Panc1 (cell line): ENCODE results near the gene FAS. TPM values are rescaled to one million over a fixed set of nuclear protein-coding genes. Genes with fewer than 3 reads are reported as not detected.

Source experiments
- ATAC-seq: fragments of 200-7000 bp; cut with Tn5 transposase; 2 replicates; pipeline ENCODE4 v1.9.1; 2020; ENCODE audit warnings: mild to moderate bottlenecking, moderate library complexity
- BruUV-seq: library from RNA; stranded (reverse); fragments of 400-500 nt; replicated peaks from 2 replicates; lab custom pipeline; 2021; lab: Mats Ljungman, UMichigan
- CTCF ChIA-PET: fragments of 300-600 bp; sonication (Branson Sonifier 250); formaldehyde crosslinking; loops from one replicate; lab custom pipeline; 2022; ENCODE audit warnings: antibody characterized with exemption; lab: Charles Lee
- POLR2A ChIA-PET: fragments of 300-600 bp; sonication (Branson Sonifier 250); formaldehyde crosslinking; loops from one replicate; lab custom pipeline; 2022; ENCODE audit warnings: antibody characterized with exemption; lab: Charles Lee
- DNase-seq: peaks from one replicate; pipeline ENCODE4 v3.0.0-alpha.2; 2010; ENCODE audit warnings: low read depth, low spot score
- H3K27ac ChIP-seq: 2 replicates; pipeline ENCODE4 v1.5.1; 2011; ENCODE audit warnings: mild to moderate bottlenecking, low read length, inconsistent platforms
- H3K27me3 ChIP-seq: fragments of 200-500 bp; sonication (Bioruptor generic); 2 replicates; pipeline ENCODE4 v1.6.0; 2014; ENCODE audit warnings: low read length, inconsistent platforms; ENCODE audit not compliant: control insufficient read depth, insufficient read depth
- H3K36me3 ChIP-seq: fragments of 200-500 bp; sonication (Bioruptor generic); 2 replicates; pipeline ENCODE4 v1.5.1; 2014; ENCODE audit warnings: inconsistent platforms, mild to moderate bottlenecking, low read length, moderate library complexity; ENCODE audit not compliant: control insufficient read depth, insufficient read depth
- H3K4me1 ChIP-seq: 2 replicates; pipeline ENCODE4 v1.5.1; 2011; ENCODE audit warnings: inconsistent platforms, mild to moderate bottlenecking, low read length, moderate library complexity; ENCODE audit not compliant: control insufficient read depth, insufficient read depth
- H3K4me3 ChIP-seq, 2 experiments: 2 replicates each; pipeline ENCODE4 v1.5.1; 2011 to 2012; ENCODE audit warnings: low read depth in 2 of 2, low read length in 2 of 2, mild to moderate bottlenecking in 2 of 2, inconsistent platforms in 1 of 2, moderate library complexity in 1 of 2
- H3K9me3 ChIP-seq: fragments of 200-500 bp; sonication (Bioruptor generic); 2 replicates; pipeline ENCODE4 v1.5.1; 2014; ENCODE audit warnings: low read depth, mild to moderate bottlenecking, inconsistent platforms, low read length, moderate library complexity; ENCODE audit not compliant: control insufficient read depth, insufficient read depth
- POLR2AphosphoS5 ChIP-seq: IDR thresholded peaks from 2 replicates; pipeline ENCODE4 v1.6.1; 2012; ENCODE audit warnings: mild to moderate bottlenecking, low read depth, low read length, moderate library complexity
- SIN3A ChIP-seq: IDR thresholded peaks from 2 replicates; pipeline ENCODE4 v1.6.1; 2012; ENCODE audit warnings: low read depth, mild to moderate bottlenecking, low read length, moderate library complexity, borderline replicate concordance; ENCODE audit not compliant: insufficient read depth
- TCF7L2 ChIP-seq: IDR thresholded peaks from 2 replicates; pipeline ENCODE4 v1.6.1; 2011; ENCODE audit warnings: mild to moderate bottlenecking, low read depth, low read length, inconsistent platforms
- in situ Hi-C: cut with HindIII; loops from 2 replicates; pipeline ENCODE4 v1.10.0; 2016; ENCODE audit warnings: low sequenced_read_pairs, low pct_unique_long_range_greater_than_20kb
- intact Hi-C: fragments of 100-400 bp; cut with micrococcal nuclease; formaldehyde crosslinking; loops from one replicate; pipeline ENCODE4 v1.10.0; 2022; ENCODE audit not compliant: unreplicated experiment
- total RNA-seq: library from RNA; stranded (reverse); gene quantifications from one replicate; pipeline ENCODE4 v1.2.1, GENCODE V29; 2021; ENCODE audit not compliant: unreplicated experiment
- TF ChIP-seq, protein P1 (sequence below), 2 experiments: IDR thresholded peaks; 2 replicates each; pipeline ENCODE4 v1.6.1; 2011 to 2012; ENCODE audit warnings: low read depth in 2 of 2, control low read depth in 1 of 2, low read length in 1 of 2, mild to moderate bottlenecking in 1 of 2, moderate library complexity in 1 of 2; ENCODE audit not compliant: insufficient read depth in 1 of 2
- TF ChIP-seq, protein P2 (sequence below): fragments of 450-650 bp; IDR thresholded peaks from 2 replicates; pipeline ENCODE4 v1.5.1; 2017; ENCODE audit warnings: mild to moderate bottlenecking

The FAS gene
- total RNA-seq, 1 experiment from 2014 or later, result 8.1 TPM

DNA sequence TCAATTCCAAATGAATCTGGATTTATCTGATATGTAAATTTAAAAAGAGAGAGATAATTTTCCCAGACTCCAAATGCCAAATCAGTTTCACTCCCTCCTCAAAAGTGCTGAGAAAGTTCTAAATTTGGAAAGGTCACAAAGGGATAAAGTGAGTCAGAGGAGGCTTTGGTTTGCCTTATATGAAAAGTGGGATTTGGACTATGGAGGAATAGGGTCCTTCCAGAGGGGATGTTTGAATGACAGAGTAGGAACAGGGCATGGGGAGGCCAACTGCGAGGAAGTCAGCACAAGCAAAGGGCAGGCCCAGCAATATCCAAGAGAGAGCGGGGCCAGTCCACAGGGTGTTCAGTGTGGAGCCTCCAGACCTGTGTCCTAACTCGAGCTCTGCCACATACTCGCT is 9.8 kb upstream of the FAS start:
- BruUV-seq, result no TSS peak
- Histone ChIP-seq H3K9me3 (no peaks in the 10 kb centered on the region), H3K27me3 (no peaks in the 10 kb centered on the region), H3K36me3 (no peaks in the 10 kb centered on the region), H3K27ac (no peak overlapping the region), H3K4me3 (no peak overlapping the region), H3K4me1 (peaks cover under 1% of the 10 kb centered on the region; the same call in 1 of the 2 replicates)
- in situ Hi-C loops (no loop called here), intact Hi-C loops (no loop called here)
- no peak for TF ChIP-seq POLR2AphosphoS5
- no peak for TF ChIP-seq TCF7L2
- no peak for TF ChIP-seq SIN3A
- TF ChIP-seq, protein P1, sequence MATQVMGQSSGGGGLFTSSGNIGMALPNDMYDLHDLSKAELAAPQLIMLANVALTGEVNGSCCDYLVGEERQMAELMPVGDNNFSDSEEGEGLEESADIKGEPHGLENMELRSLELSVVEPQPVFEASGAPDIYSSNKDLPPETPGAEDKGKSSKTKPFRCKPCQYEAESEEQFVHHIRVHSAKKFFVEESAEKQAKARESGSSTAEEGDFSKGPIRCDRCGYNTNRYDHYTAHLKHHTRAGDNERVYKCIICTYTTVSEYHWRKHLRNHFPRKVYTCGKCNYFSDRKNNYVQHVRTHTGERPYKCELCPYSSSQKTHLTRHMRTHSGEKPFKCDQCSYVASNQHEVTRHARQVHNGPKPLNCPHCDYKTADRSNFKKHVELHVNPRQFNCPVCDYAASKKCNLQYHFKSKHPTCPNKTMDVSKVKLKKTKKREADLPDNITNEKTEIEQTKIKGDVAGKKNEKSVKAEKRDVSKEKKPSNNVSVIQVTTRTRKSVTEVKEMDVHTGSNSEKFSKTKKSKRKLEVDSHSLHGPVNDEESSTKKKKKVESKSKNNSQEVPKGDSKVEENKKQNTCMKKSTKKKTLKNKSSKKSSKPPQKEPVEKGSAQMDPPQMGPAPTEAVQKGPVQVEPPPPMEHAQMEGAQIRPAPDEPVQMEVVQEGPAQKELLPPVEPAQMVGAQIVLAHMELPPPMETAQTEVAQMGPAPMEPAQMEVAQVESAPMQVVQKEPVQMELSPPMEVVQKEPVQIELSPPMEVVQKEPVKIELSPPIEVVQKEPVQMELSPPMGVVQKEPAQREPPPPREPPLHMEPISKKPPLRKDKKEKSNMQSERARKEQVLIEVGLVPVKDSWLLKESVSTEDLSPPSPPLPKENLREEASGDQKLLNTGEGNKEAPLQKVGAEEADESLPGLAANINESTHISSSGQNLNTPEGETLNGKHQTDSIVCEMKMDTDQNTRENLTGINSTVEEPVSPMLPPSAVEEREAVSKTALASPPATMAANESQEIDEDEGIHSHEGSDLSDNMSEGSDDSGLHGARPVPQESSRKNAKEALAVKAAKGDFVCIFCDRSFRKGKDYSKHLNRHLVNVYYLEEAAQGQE (IDR thresholded peaks at IDR 0.05; ENCODE audit: insufficient read depth in 1 of 2, low read depth in 2 of 2, low read length in 1 of 2), result no peak
- TF ChIP-seq, protein P2, sequence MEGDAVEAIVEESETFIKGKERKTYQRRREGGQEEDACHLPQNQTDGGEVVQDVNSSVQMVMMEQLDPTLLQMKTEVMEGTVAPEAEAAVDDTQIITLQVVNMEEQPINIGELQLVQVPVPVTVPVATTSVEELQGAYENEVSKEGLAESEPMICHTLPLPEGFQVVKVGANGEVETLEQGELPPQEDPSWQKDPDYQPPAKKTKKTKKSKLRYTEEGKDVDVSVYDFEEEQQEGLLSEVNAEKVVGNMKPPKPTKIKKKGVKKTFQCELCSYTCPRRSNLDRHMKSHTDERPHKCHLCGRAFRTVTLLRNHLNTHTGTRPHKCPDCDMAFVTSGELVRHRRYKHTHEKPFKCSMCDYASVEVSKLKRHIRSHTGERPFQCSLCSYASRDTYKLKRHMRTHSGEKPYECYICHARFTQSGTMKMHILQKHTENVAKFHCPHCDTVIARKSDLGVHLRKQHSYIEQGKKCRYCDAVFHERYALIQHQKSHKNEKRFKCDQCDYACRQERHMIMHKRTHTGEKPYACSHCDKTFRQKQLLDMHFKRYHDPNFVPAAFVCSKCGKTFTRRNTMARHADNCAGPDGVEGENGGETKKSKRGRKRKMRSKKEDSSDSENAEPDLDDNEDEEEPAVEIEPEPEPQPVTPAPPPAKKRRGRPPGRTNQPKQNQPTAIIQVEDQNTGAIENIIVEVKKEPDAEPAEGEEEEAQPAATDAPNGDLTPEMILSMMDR, result no peak
- ChIA-PET CTCF (no interaction called here), POLR2A (no interaction called here)
- no peak for DNase-seq
- no peak for ATAC-seq

DNA sequence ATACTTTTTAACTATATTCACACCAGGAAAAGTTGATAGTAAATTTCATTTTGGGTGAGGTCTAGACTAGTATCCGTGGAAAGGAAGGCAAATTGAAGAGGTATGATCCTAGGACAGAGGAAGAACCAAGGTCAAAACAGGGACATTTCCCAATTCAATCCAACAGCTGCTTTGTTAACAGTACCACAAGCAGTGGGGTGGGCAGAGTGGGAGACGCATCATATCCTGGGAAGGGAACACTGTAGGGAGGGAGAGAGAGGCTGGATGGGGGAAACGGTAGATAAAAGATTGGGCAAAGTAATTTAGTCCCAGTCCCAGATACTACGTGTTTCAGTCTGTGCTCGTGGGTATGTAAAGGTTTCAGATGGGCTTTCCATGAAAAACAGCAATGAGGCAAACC is 9.2 kb upstream of the FAS start:
- CTCF ChIA-PET, result interaction anchor here (0.7 kb wide), 1 partner anchor 141 kb away, joined by 4 read pairs; no protein-coding TSS in a partner anchor
- DNase-seq (no peak), ATAC-seq (peak; percentile 40; the same call in 1 of the 2 replicates)
- no TSS peak for BruUV-seq
- H3K9me3 ChIP-seq, result no peaks in the 10 kb centered on the region
- no peaks in the 10 kb centered on the region for H3K27me3 ChIP-seq
- TF ChIP-seq POLR2AphosphoS5 (no peak), SIN3A (no peak), TCF7L2 (no peak)
- TF ChIP-seq, protein P1 (IDR thresholded peaks at IDR 0.05; ENCODE audit: insufficient read depth in 1 of 2, low read depth in 2 of 2, low read length in 1 of 2), result no peak
- TF ChIP-seq, protein P2, result no peak
- in situ Hi-C loops, result no loop called here
- no peak overlapping the region for H3K27ac ChIP-seq
- H3K4me1 ChIP-seq, result no peaks in the 10 kb centered on the region
- intact Hi-C loops, result no loop called here
- no peaks in the 10 kb centered on the region for H3K36me3 ChIP-seq
- H3K4me3 ChIP-seq, result no peak overlapping the region
- POLR2A ChIA-PET, result no interaction called here
